ENCODE data around the gene PPIE. TPM values are rescaled to one million over a fixed set of nuclear protein-coding genes. Genes with fewer than 3 reads are reported as not detected.

PPIE gene
- total and polyA plus RNA-seq, 2 of the 13 experiments (the other 11 are each of a cell fraction or from before 2014, with no cell fraction given): 15.3 to 26.3 TPM

GRCh38 chr1:39727221-39727931, 11.3 kb upstream of the PPIE start:
- no peak overlapping the region for H2AFZ ChIP-seq (ENCODE audit: low read length)
- ChIA-PET CTCF (ENCODE audit: low intra/inter-chr PET ratio, low total read pairs) (no interaction called here), POLR2A (no interaction called here)
- H3K27ac ChIP-seq (ENCODE audit: extremely low read length, insufficient read depth, low read length): no peak overlapping the region
- no peaks in the 10 kb centered on the region for H3K4me1 ChIP-seq (ENCODE audit: insufficient read depth, low read length)
- 27% methylated on average over 8 of the region's 10 CpGs for WGBS (ENCODE audit: low lambda C conversion rate)
- H3K9ac ChIP-seq (ENCODE audit: insufficient read depth, low read depth, low read length): no peak overlapping the region
- H3K36me3 ChIP-seq (replicated peaks in 1 of 2; ENCODE audit: control insufficient read depth in 1 of 2, insufficient read depth in 2 of 2, low read length in 2 of 2): no peaks in the 10 kb centered on the region
- intact Hi-C loops (cut with micrococcal nuclease; ENCODE audit: unreplicated experiment) (no loop called here), in situ Hi-C loops (cut with HindIII; ENCODE audit: extremely low pct_ligation_motif_present, low pct_unique_long_range_greater_than_20kb) (loop anchor here (10.0 kb wide), 1 partner anchor 123 kb away; no protein-coding TSS in a partner anchor)
- H3K27me3 ChIP-seq (ENCODE audit: control insufficient read depth in 1 of 2, insufficient read depth in 2 of 2, low read length in 2 of 2): peaks cover 2 to 16% of the 10 kb centered on the region in 2 experiments; a peak in 4 of 5 replicates
- FAIRE-seq (no peak), DNase-seq (ENCODE audit: low spot score) (no peak), ATAC-seq (no peak)
- no TSS peak for BruUV-seq (replicated peaks)
- H3K79me2 ChIP-seq (ENCODE audit: insufficient read depth, low read length): no peaks in the 10 kb centered on the region
- TF ChIP-seq ZNF275 (CRISPR knock-in tag; IDR thresholded peaks at IDR 0.05; ENCODE audit: borderline replicate concordance) (no peak), KLF13 (CRISPR knock-in tag; IDR thresholded peaks at IDR 0.05) (no peak), ZSCAN22 (CRISPR knock-in tag; IDR thresholded peaks at IDR 0.05) (no peak), ZNF30 (CRISPR knock-in tag; IDR thresholded peaks at IDR 0.05) (no peak), MED8 (CRISPR knock-in tag; IDR thresholded peaks at IDR 0.05; ENCODE audit: insufficient replicate concordance) (no peak), ZNF615 (CRISPR knock-in tag; IDR thresholded peaks at IDR 0.05; ENCODE audit: borderline replicate concordance) (no peak), ARNT (IDR thresholded peaks at IDR 0.05) (no peak), ZNF776 (CRISPR knock-in tag; IDR thresholded peaks at IDR 0.05) (no peak), NCOR1 (IDR thresholded peaks at IDR 0.05; ENCODE audit: borderline replicate concordance, low read length) (no peak), ETS1 (CRISPR knock-in tag; IDR thresholded peaks at IDR 0.05) (no peak), ZNF292 (CRISPR knock-in tag; IDR thresholded peaks at IDR 0.05; ENCODE audit: borderline replicate concordance, low read depth) (no peak), ZBTB8A (CRISPR knock-in tag; IDR thresholded peaks at IDR 0.05; ENCODE audit: borderline replicate concordance, low read depth) (no peak), ZNF768 (CRISPR knock-in tag; IDR thresholded peaks at IDR 0.05) (no peak), PAWR (CRISPR knock-in tag; IDR thresholded peaks at IDR 0.05; ENCODE audit: borderline replicate concordance) (no peak), SRY (CRISPR knock-in tag; IDR thresholded peaks at IDR 0.05) (no peak), CEBPB (IDR thresholded peaks at IDR 0.05; ENCODE audit: borderline replicate concordance, low read depth, low read length) (no peak)
- no peak overlapping the region for H3K4me3 ChIP-seq (replicated peaks in 1 of 3; ENCODE audit: insufficient read depth in 1 of 3, low read depth in 2 of 3, low read length in 3 of 3)
- no peaks in the 10 kb centered on the region for H4K20me1 ChIP-seq (ENCODE audit: insufficient read depth, low read length)
- H3K4me2 ChIP-seq (ENCODE audit: low read depth, low read length): no peak overlapping the region
- no peaks in the 10 kb centered on the region for H3K9me3 ChIP-seq (ENCODE audit: low read length)
